ENCODE data around the gene NAMPT. TPM values are rescaled to one million over a fixed set of nuclear protein-coding genes. Genes with fewer than 3 reads are reported as not detected.
"Not testable (repeated sequence)": the region's sequence is repeated elsewhere in the genome, so short reads cannot be mapped to it uniquely, and the experiment has no call there.

NAMPT gene
- total RNA-seq, 1 donor from 2014 or later: 153 TPM

DNA sequence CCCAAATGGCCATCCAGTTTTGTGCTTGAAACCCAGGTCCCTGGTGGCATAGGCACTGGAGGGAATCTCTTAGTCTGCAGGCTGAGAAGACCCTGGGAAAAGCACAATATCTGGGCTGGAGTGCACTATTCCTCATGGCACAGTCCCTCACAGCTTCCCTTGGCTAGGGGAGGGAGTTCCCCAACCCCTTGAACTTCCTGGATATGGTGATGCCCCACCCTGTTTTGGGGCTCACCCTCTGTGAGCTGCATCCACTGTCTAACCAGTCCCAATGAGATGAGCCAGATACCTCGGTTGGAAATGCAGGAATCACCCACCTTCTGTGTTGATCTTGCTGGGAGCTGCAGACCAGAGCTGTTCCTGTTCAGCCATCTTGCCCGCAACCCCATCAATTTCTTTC, 19.8 kb upstream of the NAMPT start:
- DNase-seq (ENCODE audit: low spot score): no peak

DNA sequence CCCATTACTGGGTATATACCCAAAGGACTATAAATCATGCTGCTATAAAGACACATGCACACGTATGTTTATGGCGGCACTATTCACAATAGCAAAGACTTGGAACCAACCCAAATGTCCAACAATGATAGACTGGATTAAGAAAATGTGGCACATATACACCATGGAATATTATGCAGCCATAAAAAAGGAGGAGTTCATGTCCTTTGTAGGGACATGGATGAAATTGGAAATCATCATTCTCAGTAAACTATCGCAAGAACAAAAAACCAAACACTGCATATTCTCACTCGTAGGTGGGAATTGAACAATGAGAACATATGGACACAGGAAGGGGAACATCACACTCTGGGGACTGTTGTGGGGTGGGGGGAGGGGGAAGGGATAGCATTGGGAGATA, 13.8 kb upstream of the NAMPT start:
- not testable (repeated sequence) for H3K27me3 Mint-ChIP-seq (ENCODE audit: unreplicated experiment); H3K4me3 Mint-ChIP-seq (ENCODE audit: unreplicated experiment); H3K4me1 Mint-ChIP-seq (ENCODE audit: unreplicated experiment); H3K36me3 Mint-ChIP-seq (ENCODE audit: low read depth, unreplicated experiment); H3K27ac Mint-ChIP-seq (ENCODE audit: unreplicated experiment); DNase-seq (ENCODE audit: low spot score); H3K9me3 Mint-ChIP-seq (ENCODE audit: unreplicated experiment)

More for the DNA sequence above, 19.8 kb upstream of the NAMPT start:
- Mint-ChIP-seq H3K27me3 (ENCODE audit: unreplicated experiment) (no peaks in the 10 kb centered on the region), H3K36me3 (ENCODE audit: low read depth, unreplicated experiment) (peaks cover 4% of the 10 kb centered on the region), H3K9me3 (ENCODE audit: unreplicated experiment) (no peaks in the 10 kb centered on the region), H3K27ac (ENCODE audit: unreplicated experiment) (no peak overlapping the region), H3K4me3 (ENCODE audit: unreplicated experiment) (no peak overlapping the region), H3K4me1 (ENCODE audit: unreplicated experiment) (peaks cover 3% of the 10 kb centered on the region)
- TF ChIP-seq, protein P1, sequence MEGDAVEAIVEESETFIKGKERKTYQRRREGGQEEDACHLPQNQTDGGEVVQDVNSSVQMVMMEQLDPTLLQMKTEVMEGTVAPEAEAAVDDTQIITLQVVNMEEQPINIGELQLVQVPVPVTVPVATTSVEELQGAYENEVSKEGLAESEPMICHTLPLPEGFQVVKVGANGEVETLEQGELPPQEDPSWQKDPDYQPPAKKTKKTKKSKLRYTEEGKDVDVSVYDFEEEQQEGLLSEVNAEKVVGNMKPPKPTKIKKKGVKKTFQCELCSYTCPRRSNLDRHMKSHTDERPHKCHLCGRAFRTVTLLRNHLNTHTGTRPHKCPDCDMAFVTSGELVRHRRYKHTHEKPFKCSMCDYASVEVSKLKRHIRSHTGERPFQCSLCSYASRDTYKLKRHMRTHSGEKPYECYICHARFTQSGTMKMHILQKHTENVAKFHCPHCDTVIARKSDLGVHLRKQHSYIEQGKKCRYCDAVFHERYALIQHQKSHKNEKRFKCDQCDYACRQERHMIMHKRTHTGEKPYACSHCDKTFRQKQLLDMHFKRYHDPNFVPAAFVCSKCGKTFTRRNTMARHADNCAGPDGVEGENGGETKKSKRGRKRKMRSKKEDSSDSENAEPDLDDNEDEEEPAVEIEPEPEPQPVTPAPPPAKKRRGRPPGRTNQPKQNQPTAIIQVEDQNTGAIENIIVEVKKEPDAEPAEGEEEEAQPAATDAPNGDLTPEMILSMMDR (IDR thresholded peaks at IDR 0.05; ENCODE audit: unreplicated experiment): no peak

DNA sequence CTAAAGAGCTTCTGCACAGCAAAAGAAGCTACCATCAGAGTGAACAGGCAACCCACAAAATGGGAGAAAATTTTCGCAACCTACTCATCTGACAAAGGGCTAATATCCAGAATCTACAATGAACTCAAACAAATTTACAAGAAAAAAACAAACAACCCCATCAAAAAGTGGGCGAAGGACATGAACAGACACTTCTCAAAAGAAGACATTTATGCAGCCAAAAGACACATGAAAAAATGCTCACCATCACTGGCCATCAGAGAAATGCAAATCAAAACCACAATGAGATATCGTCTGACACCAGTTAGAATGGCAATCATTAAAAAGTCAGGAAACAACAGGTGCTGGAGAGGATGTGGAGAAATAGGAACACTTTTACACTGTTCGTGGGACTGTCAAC, 13.4 kb upstream of the NAMPT start:
- not testable (repeated sequence) for H3K4me1 Mint-ChIP-seq (ENCODE audit: unreplicated experiment); H3K27ac Mint-ChIP-seq (ENCODE audit: unreplicated experiment); H3K4me3 Mint-ChIP-seq (ENCODE audit: unreplicated experiment); H3K36me3 Mint-ChIP-seq (ENCODE audit: low read depth, unreplicated experiment); DNase-seq (ENCODE audit: low spot score); H3K27me3 Mint-ChIP-seq (ENCODE audit: unreplicated experiment); H3K9me3 Mint-ChIP-seq (ENCODE audit: unreplicated experiment)

DNA sequence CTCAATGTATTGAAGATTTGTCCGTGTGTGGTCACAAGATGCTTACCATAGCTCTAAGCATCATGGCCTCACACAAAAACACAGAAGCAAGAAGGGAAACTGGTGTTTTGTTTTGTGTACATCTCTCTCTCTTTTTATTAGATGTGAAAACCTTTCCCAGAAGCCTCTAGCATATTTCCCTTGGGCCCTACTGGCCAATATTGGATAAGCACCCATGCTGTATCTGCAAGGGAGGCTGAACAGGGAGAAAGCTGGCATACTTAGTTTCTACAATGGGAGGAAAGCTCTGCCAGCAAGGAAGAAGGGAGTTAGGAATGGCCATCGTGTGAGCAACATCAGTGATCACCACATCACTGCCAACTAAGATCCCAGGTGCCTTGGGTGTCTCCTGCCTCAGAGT, 9.6 kb upstream of the NAMPT start:
- Mint-ChIP-seq H3K4me1 (ENCODE audit: unreplicated experiment) (peaks cover 6% of the 10 kb centered on the region), H3K4me3 (ENCODE audit: unreplicated experiment) (no peak overlapping the region), H3K9me3 (ENCODE audit: unreplicated experiment) (no peaks in the 10 kb centered on the region), H3K36me3 (ENCODE audit: low read depth, unreplicated experiment) (peaks cover 3% of the 10 kb centered on the region), H3K27ac (ENCODE audit: unreplicated experiment) (no peak overlapping the region), H3K27me3 (ENCODE audit: unreplicated experiment) (peaks cover 2% of the 10 kb centered on the region)
- TF ChIP-seq, protein P1 (IDR thresholded peaks at IDR 0.05; ENCODE audit: unreplicated experiment): peak; percentile 15
- no peak for DNase-seq (ENCODE audit: low spot score)

DNA sequence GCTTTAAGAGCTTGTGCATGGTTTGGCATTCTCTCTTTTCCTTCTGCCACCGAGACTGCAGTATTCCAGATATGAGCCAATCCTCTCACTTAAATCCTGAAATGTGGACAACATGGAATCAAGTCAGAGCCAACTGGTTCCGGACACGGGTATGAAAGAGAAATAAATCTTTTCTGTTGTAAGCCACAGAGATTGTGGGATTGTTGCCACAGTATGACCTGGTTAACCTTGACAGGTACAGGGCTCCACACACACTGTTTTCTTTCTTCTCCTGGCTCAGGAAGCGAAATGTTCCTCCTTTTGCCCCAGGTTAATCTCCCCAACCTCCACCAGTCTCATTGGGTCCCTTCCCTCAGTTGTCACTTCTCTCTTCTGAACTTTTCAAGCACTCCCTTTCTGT, 6.5 kb upstream of the NAMPT start:
- no peak for DNase-seq (ENCODE audit: low spot score)
- peaks cover 3% of the 10 kb centered on the region for H3K36me3 Mint-ChIP-seq (ENCODE audit: low read depth, unreplicated experiment)
- no peak overlapping the region for H3K4me3 Mint-ChIP-seq (ENCODE audit: unreplicated experiment)
- peaks cover 6% of the 10 kb centered on the region for H3K4me1 Mint-ChIP-seq (ENCODE audit: unreplicated experiment)
- TF ChIP-seq, protein P1 (IDR thresholded peaks at IDR 0.05; ENCODE audit: unreplicated experiment): no peak
- no peak overlapping the region for H3K27ac Mint-ChIP-seq (ENCODE audit: unreplicated experiment)
- peaks cover 2% of the 10 kb centered on the region for H3K27me3 Mint-ChIP-seq (ENCODE audit: unreplicated experiment)
- no peaks in the 10 kb centered on the region for H3K9me3 Mint-ChIP-seq (ENCODE audit: unreplicated experiment)

DNA sequence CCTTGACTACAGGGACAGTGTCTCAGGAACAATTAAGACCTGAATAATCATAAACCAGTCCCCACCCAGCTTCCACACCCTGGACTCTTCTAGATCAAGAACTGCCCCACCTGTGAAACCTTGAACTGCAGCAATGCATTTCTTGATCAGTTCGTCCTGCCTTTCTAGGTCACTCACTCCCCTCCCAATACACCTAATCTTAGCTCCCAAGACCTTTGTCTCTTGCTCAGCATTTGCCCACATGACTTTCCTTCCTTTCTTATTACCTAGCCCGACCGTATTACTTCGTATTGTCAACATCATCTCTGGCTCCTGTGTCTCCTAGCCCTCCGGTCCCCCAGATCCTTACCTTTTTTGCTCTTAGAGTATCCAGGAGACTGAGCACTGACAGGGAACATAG, 5.5 kb upstream of the NAMPT start:
- Mint-ChIP-seq H3K9me3 (ENCODE audit: unreplicated experiment) (no peaks in the 10 kb centered on the region), H3K27me3 (ENCODE audit: unreplicated experiment) (peaks cover 5% of the 10 kb centered on the region), H3K4me1 (ENCODE audit: unreplicated experiment) (peaks cover 11% of the 10 kb centered on the region), H3K27ac (ENCODE audit: unreplicated experiment) (no peak overlapping the region), H3K36me3 (ENCODE audit: low read depth, unreplicated experiment) (peaks cover 5% of the 10 kb centered on the region), H3K4me3 (ENCODE audit: unreplicated experiment) (no peak overlapping the region)
- TF ChIP-seq, protein P1 (IDR thresholded peaks at IDR 0.05; ENCODE audit: unreplicated experiment): no peak
- DNase-seq (ENCODE audit: low spot score): no peak
